Measurements from ENCODE around the gene RBM4B. TPM values are rescaled to one million over a fixed set of nuclear protein-coding genes. Genes with fewer than 3 reads are reported as not detected.
"Not testable (repeated sequence)": the region's sequence is repeated elsewhere in the genome, so short reads cannot be mapped to it uniquely, and the experiment has no call there.

RBM4B gene
- total RNA-seq, 1 donor from 2014 or later, result 17.4 TPM

DNA sequence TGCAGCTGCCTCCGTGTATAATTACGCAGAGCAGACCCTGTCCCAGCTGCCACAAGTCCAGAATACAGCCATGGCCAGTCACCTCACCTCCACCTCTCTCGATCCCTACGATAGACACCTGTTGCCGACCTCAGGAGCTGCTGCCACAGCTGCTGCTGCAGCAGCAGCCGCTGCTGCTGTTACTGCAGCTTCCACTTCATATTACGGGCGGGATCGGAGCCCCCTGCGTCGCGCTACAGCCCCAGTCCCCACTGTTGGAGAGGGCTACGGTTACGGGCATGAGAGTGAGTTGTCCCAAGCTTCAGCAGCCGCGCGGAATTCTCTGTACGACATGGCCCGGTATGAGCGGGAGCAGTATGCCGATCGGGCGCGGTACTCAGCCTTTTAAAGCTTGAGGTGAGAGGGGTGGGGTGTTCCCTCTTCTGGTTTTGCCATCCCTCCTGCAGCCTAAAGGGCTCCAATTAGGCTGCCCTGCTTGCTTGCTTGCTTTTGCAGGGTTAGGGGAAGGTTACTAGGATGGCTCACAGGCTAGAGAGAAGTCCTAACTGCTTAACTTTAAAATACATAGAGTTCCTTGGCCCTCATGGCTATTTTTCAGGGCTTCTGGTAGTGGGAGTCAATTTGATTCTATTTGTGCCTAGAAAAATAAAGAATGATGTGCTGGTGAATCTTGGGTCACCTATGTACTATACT is 33.8 kb downstream of the RBM4B start:
- H3K4me1 ChIP-seq, result peaks cover 78% of the 10 kb centered on the region
- peak overlapping the region; percentile 1 to 9 for H3K4me3 ChIP-seq
- TF ChIP-seq POLR2A (IDR thresholded peaks at IDR 0.05), result no peak
- TF ChIP-seq, protein P1, sequence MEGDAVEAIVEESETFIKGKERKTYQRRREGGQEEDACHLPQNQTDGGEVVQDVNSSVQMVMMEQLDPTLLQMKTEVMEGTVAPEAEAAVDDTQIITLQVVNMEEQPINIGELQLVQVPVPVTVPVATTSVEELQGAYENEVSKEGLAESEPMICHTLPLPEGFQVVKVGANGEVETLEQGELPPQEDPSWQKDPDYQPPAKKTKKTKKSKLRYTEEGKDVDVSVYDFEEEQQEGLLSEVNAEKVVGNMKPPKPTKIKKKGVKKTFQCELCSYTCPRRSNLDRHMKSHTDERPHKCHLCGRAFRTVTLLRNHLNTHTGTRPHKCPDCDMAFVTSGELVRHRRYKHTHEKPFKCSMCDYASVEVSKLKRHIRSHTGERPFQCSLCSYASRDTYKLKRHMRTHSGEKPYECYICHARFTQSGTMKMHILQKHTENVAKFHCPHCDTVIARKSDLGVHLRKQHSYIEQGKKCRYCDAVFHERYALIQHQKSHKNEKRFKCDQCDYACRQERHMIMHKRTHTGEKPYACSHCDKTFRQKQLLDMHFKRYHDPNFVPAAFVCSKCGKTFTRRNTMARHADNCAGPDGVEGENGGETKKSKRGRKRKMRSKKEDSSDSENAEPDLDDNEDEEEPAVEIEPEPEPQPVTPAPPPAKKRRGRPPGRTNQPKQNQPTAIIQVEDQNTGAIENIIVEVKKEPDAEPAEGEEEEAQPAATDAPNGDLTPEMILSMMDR (IDR thresholded peaks at IDR 0.05), result no peak
- no peaks in the 10 kb centered on the region for H3K27me3 ChIP-seq
- intact Hi-C loops (cut with DNase I), result no loop called here
- H3K27ac ChIP-seq, result no peak overlapping the region
- H3K36me3 ChIP-seq, result peaks cover 0 to 74% of the 10 kb centered on the region in 2 donors
- no peaks in the 10 kb centered on the region for H3K9me3 ChIP-seq
- DNase-seq (ENCODE audit: extremely low spot score in 2 of 2), result no peak

DNA sequence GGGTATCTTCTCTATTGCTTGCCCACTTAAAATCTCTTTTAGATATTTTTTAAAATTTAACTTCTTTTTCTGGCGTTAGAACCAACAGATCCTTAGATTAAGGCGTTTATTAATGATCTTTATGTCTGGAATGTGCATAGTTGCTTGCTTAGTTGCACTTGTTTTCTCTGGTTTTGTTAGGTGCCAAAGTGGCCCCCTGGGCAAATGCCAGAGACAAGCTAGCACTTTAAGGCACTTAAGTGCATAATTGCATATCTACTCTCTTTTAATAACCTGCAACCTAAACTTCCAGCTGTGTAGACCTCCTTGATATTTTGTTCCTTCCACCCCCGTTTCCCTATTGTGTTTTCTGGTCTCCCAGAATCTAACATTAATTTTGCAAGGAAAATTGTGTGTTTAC is 35.9 kb downstream of the RBM4B start:
- no peak for DNase-seq (ENCODE audit: extremely low spot score in 2 of 2)
- no peaks in the 10 kb centered on the region for H3K9me3 ChIP-seq
- H3K27ac ChIP-seq, result peak overlapping the region; percentile 17
- peak overlapping the region; percentile 14 to 77 for H3K4me3 ChIP-seq
- peaks cover 0 to 62% of the 10 kb centered on the region in 2 donors for H3K36me3 ChIP-seq
- intact Hi-C loops (cut with DNase I), result no loop called here
- H3K27me3 ChIP-seq, result no peaks in the 10 kb centered on the region
- peaks cover 89% of the 10 kb centered on the region for H3K4me1 ChIP-seq
- TF ChIP-seq POLR2A (IDR thresholded peaks at IDR 0.05), result no peak
- TF ChIP-seq, protein P1 (IDR thresholded peaks at IDR 0.05), result no peak
- no peak for TF ChIP-seq POLR2AphosphoS5 (IDR thresholded peaks at IDR 0.05; ENCODE audit: insufficient read depth in 1 of 2, low read depth in 1 of 2)

DNA sequence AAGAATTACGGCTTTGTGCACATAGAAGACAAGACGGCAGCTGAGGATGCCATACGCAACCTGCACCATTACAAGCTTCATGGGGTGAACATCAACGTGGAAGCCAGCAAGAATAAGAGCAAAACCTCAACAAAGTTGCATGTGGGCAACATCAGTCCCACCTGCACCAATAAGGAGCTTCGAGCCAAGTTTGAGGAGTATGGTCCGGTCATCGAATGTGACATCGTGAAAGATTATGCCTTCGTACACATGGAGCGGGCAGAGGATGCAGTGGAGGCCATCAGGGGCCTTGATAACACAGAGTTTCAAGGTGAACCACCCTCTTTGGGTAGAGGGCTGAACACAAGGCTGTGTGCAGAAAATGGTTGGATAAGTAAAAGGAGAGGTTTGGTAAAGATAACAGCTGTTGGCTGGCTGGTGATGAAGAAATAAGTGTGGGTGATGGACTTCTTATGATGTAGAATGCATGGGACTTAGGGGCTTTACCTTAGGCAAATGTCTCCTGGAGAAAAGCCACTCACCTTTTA is 37.8 kb downstream of the RBM4B start:
- Histone ChIP-seq H3K4me3 (peak overlapping the region; percentile 77 to 97), H3K36me3 (peaks cover 0 to 42% of the 10 kb centered on the region in 2 donors), H3K4me1 (peaks cover 80% of the 10 kb centered on the region)
- DNase-seq (ENCODE audit: extremely low spot score in 2 of 2); H3K27me3 ChIP-seq; intact Hi-C loops (cut with DNase I); H3K27ac ChIP-seq; H3K9me3 ChIP-seq: not testable (repeated sequence)

DNA sequence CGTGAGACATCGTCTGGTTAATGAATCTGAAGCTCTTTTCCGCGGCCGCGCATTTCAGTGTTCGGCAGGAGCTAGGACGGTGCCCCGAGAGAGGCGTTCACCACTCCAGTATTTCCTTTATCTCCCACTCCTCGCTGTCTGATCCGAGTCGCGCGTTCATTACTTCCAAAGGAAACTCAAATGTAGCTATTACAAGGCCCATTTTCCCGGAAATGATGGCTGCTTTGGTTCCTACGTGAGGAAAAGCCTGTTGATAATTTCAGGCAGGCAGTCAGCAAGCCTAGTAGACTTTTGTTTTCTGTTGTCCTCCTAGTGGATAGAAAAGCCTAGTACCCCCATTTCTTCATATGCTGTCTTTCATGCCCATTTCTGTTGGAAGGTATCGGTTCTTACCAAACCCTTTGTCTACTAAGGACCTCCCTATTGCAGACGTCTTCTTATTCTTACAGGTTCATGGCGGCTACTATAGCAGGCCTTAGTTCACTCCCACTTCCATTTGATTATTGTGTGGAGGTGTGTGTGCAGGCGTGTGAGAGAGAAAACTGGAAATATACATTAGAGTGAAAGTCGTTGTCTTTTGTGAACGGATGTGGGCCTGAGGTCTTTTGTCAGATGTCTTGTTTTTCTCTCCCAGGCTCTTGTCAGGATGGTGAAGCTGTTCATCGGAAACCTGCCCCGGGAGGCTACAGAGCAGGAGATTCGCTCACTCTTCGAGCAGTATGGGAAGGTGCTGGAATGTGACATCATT is 38.4 kb downstream of the RBM4B start:
- Histone ChIP-seq H3K4me3 (peak overlapping the region; percentile 77 to 97), H3K27me3 (no peaks in the 10 kb centered on the region), H3K27ac (peak overlapping the region; percentile 82), H3K4me1 (peaks cover 74% of the 10 kb centered on the region), H3K9me3 (no peaks in the 10 kb centered on the region), H3K36me3 (peaks cover 0 to 38% of the 10 kb centered on the region in 2 donors)
- no peak for DNase-seq (ENCODE audit: extremely low spot score in 2 of 2)
- intact Hi-C loops (cut with DNase I), result no loop called here
- TF ChIP-seq POLR2A (IDR thresholded peaks at IDR 0.05) (no peak), POLR2AphosphoS5 (IDR thresholded peaks at IDR 0.05; ENCODE audit: insufficient read depth in 1 of 2, low read depth in 1 of 2) (no peak)
- TF ChIP-seq, protein P1 (IDR thresholded peaks at IDR 0.05), result no peak

DNA sequence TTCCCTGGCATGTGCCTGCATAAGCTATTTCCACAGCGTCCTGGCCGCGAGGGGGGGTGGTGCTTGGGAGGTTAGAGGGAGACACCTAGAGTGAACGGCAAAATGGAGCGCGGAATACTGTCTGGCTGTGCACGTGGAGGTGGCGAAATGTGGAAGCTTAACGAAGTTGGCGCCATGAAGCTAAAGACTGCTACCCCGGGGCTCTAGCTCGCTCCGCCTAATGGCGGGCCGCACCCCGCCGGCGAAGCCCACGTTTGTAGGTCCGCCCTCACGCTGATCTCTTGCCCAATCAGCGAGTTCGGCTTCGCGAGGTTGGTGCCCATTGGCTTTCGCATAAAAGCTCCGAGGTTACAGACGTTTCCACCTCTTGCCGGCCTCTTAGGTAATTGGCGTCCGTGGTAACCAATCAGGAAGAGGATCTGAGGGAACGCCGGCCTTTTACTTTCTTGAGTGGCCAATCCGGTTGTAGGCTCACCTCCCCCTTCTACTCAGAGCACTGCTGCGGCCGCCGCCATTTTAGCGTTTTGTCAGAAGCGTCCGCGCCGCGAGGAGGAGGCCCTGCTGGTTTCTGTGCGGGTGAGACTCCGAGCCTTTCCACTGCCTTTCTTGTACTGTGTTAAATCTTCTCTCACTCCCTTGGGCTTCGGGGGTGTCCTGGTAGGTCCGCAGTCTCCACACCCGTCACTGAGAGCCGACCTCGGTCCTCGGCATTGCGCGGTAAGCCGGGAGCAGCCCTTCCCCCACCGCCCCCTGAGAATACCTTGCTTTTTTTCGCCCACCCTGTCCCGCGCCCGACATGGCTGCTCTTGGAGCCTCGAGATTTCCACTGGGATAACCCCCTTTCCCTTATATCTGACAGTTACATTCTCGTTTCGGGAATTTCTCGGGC is 39.3 kb downstream of the RBM4B start, which contains the start of gene RBM4:
TSS of gene RBM4 (plus strand) at position 527 of the 889 bp plus-strand sequence. CDS start 1,009 bp downstream, outside the sequence.
- no peaks in the 10 kb centered on the region for H3K27me3 ChIP-seq
- intact Hi-C loops (cut with DNase I), result no loop called here
- TF ChIP-seq POLR2A (IDR thresholded peaks at IDR 0.05) (peak; percentile 64 to 88), POLR2AphosphoS5 (IDR thresholded peaks at IDR 0.05; ENCODE audit: insufficient read depth in 1 of 2, low read depth in 1 of 2) (peak; percentile 92 to 99)
- TF ChIP-seq, protein P1 (IDR thresholded peaks at IDR 0.05), result no peak
- H3K4me3 ChIP-seq, result peak within 1 kb of the TSS; percentile 77 to 97
- H3K9me3 ChIP-seq, result no peaks in the 10 kb centered on the region
- peaks cover 65% of the 10 kb centered on the region for H3K4me1 ChIP-seq
- peaks cover 0 to 30% of the 10 kb centered on the region in 2 donors for H3K36me3 ChIP-seq
- DNase-seq (ENCODE audit: extremely low spot score in 2 of 2), result peak; percentile 100
- H3K27ac ChIP-seq, result peak within 1 kb of the TSS; percentile 82
